ENCODE results near the gene KMT5B.

Gene KMT5B

DNA sequence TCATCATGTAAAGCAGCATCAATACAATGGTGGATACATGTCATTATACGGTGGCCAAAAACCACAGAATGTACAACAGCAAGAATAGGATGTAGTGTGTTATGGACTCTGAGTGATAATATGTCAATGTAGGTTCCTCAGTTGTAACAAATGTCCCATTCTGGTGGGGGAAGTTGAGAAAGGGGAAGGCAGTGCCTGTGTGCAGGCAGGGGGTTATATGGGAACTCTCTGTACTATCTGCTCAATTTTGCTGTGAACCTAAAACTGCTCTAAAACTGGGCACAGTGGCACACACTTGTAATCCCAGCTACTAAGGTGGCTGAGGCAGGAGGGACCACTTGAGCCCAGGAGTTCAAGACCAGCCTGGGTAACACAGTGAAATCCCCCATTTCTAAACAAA lies 97.8 kb downstream of the KMT5B start:
- H4K20me1 ChIP-seq (ENCODE audit: insufficient read depth, low read length), result no peaks in the 10 kb centered on the region; the same call in 1 of the 2 replicates
- peaks cover 2% of the 10 kb centered on the region; the same call in 1 of the 2 replicates for H3F3A ChIP-seq (ENCODE audit: insufficient read depth, low read length)
- peaks cover 5% of the 10 kb centered on the region; the same call in 1 of the 2 replicates for H3K4me1 ChIP-seq (ENCODE audit: low read length)
- H3K27me3 ChIP-seq (replicated peaks; ENCODE audit: insufficient read depth, low read length), result no peaks in the 10 kb centered on the region
- H3K36me3 ChIP-seq (replicated peaks; ENCODE audit: insufficient read depth, low read length), result no peaks in the 10 kb centered on the region
- H3K9me3 ChIP-seq (replicated peaks; ENCODE audit: insufficient read depth, low read length), result no peaks in the 10 kb centered on the region
- peaks cover 89% of the 10 kb centered on the region for H3K79me2 ChIP-seq (ENCODE audit: low read length)
- H3K9ac ChIP-seq (ENCODE audit: low read length), result no peak overlapping the region
- TF ChIP-seq CTCF (IDR thresholded peaks at IDR 0.05; ENCODE audit: low read length), result no peak
- TF ChIP-seq EZH2 (optimal IDR thresholded peaks at IDR 0.05; ENCODE audit: low read depth, low read length), result no peak
- no peak for TF ChIP-seq EZH2phosphoT487 (IDR thresholded peaks at IDR 0.05; ENCODE audit: low read length)
- no peak overlapping the region for H2AFZ ChIP-seq (ENCODE audit: low read length)
- no peak overlapping the region for H3K27ac ChIP-seq (ENCODE audit: low read length)
- no peaks in the 10 kb centered on the region for H3K9me2 ChIP-seq (replicated peaks; ENCODE audit: insufficient read depth, low read length)
- no peak overlapping the region for H3K4me3 ChIP-seq (ENCODE audit: low read length)
- no peak for DNase-seq
- no peak overlapping the region for H3K4me2 ChIP-seq (ENCODE audit: low read depth, low read length)

GRCh38 chr11:68113986-68114385 lies 99.1 kb downstream of the KMT5B start:
- DNase-seq, result no peak
- no peaks in the 10 kb centered on the region for H3K9me2 ChIP-seq (replicated peaks; ENCODE audit: insufficient read depth, low read length)
- no peaks in the 10 kb centered on the region for H3K27me3 ChIP-seq (replicated peaks; ENCODE audit: insufficient read depth, low read length)
- H2AFZ ChIP-seq (ENCODE audit: low read length), result no peak overlapping the region
- H3K4me1 ChIP-seq (ENCODE audit: low read length), result no peaks in the 10 kb centered on the region
- H3F3A ChIP-seq (ENCODE audit: insufficient read depth, low read length), result no peaks in the 10 kb centered on the region; the same call in 1 of the 2 replicates
- no peaks in the 10 kb centered on the region for H3K9me3 ChIP-seq (replicated peaks; ENCODE audit: insufficient read depth, low read length)
- H3K27ac ChIP-seq (ENCODE audit: low read length), result no peak overlapping the region
- no peaks in the 10 kb centered on the region for H3K36me3 ChIP-seq (replicated peaks; ENCODE audit: insufficient read depth, low read length)
- H3K79me2 ChIP-seq (ENCODE audit: low read length), result peaks cover 86% of the 10 kb centered on the region
- no peak overlapping the region for H3K4me3 ChIP-seq (ENCODE audit: low read length)
- TF ChIP-seq CTCF (IDR thresholded peaks at IDR 0.05; ENCODE audit: low read length), result no peak
- no peak for TF ChIP-seq EZH2phosphoT487 (IDR thresholded peaks at IDR 0.05; ENCODE audit: low read length)
- no peak for TF ChIP-seq EZH2 (optimal IDR thresholded peaks at IDR 0.05; ENCODE audit: low read depth, low read length)
- no peaks in the 10 kb centered on the region; the same call in 1 of the 2 replicates for H4K20me1 ChIP-seq (ENCODE audit: insufficient read depth, low read length)
- H3K4me2 ChIP-seq (ENCODE audit: low read depth, low read length), result no peak overlapping the region
- no peak overlapping the region for H3K9ac ChIP-seq (ENCODE audit: low read length)

GRCh38 chr11:68107689-68108088 lies 105.4 kb downstream of the KMT5B start:
- Histone ChIP-seq H3K4me1 (ENCODE audit: low read length) (no peaks in the 10 kb centered on the region), H3K4me3 (ENCODE audit: low read length) (no peak overlapping the region), H3K9ac (ENCODE audit: low read length) (no peak overlapping the region), H3F3A (ENCODE audit: insufficient read depth, low read length) (no peaks in the 10 kb centered on the region), H3K4me2 (ENCODE audit: low read depth, low read length) (no peak overlapping the region), H3K27ac (ENCODE audit: low read length) (no peak overlapping the region), H3K9me2 (replicated peaks; ENCODE audit: insufficient read depth, low read length) (no peaks in the 10 kb centered on the region), H3K36me3 (replicated peaks; ENCODE audit: insufficient read depth, low read length) (no peaks in the 10 kb centered on the region), H3K27me3 (replicated peaks; ENCODE audit: insufficient read depth, low read length) (no peaks in the 10 kb centered on the region), H3K79me2 (ENCODE audit: low read length) (peaks cover 80% of the 10 kb centered on the region), H3K9me3 (replicated peaks; ENCODE audit: insufficient read depth, low read length) (no peaks in the 10 kb centered on the region), H2AFZ (ENCODE audit: low read length) (no peak overlapping the region), H4K20me1 (ENCODE audit: insufficient read depth, low read length) (no peaks in the 10 kb centered on the region)
- no peak for DNase-seq
- TF ChIP-seq EZH2 (optimal IDR thresholded peaks at IDR 0.05; ENCODE audit: low read depth, low read length) (no peak), EZH2phosphoT487 (IDR thresholded peaks at IDR 0.05; ENCODE audit: low read length) (no peak), CTCF (IDR thresholded peaks at IDR 0.05; ENCODE audit: low read length) (no peak)

Measured in MM.1S (cell line).